GM06990 (cell line): ENCODE results near the gene ERC2.

Experiments
- DNase-seq: peaks from one replicate; pipeline ENCODE4 v3.0.0-alpha.2; 2011; ENCODE audit not compliant: insufficient read length; ENCODE audit errors: extremely low read depth
- H3K27me3 ChIP-seq: replicated peaks from 2 replicates; pipeline ENCODE4 v1.6.0; 2011; ENCODE audit warnings: low read length; ENCODE audit not compliant: control insufficient read depth, insufficient read depth
- H3K36me3 ChIP-seq: 2 replicates; pipeline ENCODE4 v1.5.1; 2011; ENCODE audit warnings: low read length; ENCODE audit not compliant: control insufficient read depth, insufficient read depth
- H3K4me3 ChIP-seq: replicated peaks from 2 replicates; pipeline ENCODE4 v1.5.1; 2011; ENCODE audit warnings: low read depth, mild to moderate bottlenecking, control low read depth, low read length
- TF ChIP-seq, protein P1 (sequence below): IDR thresholded peaks from 2 replicates; pipeline ENCODE4 v1.5.1; 2011; ENCODE audit warnings: low read length, control low read depth, mild to moderate bottlenecking, inconsistent platforms; ENCODE audit not compliant: insufficient read depth, poor library complexity, severe bottlenecking

ERC2 gene

DNA sequence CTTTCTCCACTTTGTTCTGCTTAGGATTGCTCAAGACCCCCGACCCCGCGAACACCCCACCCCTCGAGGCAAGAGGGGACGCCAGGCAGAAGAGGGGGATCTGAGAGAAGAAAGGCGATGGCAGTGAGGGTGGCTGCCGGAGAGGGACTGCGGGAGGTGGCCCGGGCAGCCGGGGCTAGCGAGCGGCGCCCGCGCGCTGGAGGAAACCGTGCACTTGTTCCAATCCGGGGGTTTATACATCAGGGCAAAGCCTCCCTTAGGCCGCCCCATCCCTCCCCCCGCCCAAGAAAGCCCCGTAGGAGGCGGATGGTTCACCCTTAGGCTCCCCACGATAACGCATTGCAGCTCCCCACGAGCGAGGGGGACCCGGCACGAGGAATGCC is 475 bp downstream of the ERC2 start:
- no peak overlapping the region for H3K4me3 ChIP-seq
- DNase-seq = no peak
- TF ChIP-seq, protein P1, sequence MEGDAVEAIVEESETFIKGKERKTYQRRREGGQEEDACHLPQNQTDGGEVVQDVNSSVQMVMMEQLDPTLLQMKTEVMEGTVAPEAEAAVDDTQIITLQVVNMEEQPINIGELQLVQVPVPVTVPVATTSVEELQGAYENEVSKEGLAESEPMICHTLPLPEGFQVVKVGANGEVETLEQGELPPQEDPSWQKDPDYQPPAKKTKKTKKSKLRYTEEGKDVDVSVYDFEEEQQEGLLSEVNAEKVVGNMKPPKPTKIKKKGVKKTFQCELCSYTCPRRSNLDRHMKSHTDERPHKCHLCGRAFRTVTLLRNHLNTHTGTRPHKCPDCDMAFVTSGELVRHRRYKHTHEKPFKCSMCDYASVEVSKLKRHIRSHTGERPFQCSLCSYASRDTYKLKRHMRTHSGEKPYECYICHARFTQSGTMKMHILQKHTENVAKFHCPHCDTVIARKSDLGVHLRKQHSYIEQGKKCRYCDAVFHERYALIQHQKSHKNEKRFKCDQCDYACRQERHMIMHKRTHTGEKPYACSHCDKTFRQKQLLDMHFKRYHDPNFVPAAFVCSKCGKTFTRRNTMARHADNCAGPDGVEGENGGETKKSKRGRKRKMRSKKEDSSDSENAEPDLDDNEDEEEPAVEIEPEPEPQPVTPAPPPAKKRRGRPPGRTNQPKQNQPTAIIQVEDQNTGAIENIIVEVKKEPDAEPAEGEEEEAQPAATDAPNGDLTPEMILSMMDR = no peak
- H3K27me3 ChIP-seq = peaks cover 2% of the 10 kb centered on the region
- H3K36me3 ChIP-seq = no peaks in the 10 kb centered on the region

DNA sequence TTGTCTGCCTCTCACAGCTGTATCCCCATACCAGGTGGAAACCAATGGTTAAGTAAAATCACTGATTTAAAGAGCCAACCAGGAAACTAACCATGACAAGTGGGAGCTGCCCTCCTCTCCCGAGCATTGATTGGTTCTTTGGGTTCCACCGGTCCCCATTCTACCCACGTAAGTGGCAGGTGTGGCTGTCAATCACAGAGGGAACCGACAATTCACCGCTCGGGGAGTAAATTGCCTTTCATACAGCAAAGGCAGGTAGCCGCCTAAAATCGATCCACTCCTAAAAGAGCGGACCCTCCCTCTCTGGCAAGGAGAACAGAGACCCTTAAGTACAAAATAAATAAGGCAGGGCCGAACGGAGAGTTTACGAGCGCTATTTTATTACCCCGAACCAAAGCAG is 1.2 kb downstream of the ERC2 start:
- TF ChIP-seq, protein P1 = no peak
- Histone ChIP-seq H3K36me3 (no peaks in the 10 kb centered on the region), H3K27me3 (peaks cover 2% of the 10 kb centered on the region), H3K4me3 (no peak overlapping the region; the same call in 1 of the 2 replicates)
- peak; percentile 25 for DNase-seq

DNA sequence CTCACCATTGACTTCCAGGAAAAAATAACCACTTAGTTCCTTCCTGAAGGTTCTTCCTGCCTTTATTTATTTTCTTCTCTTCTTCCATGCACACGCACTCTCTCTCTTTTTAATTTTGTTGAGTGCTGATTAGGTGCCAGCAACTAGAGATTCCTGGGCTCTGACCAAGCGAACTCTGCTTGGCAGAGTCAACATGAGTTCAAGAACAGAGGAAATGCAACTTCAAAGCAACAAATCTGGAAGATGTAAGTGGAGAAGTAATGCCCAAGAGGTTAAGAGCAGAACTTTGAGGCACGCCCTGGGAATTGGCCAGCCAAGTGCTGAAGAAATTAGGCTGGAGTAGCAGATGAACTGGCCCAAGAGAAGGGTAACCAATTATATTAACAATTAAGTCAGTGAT is 8.5 kb downstream of the ERC2 start:
- Histone ChIP-seq H3K27me3 (no peaks in the 10 kb centered on the region; the same call in 1 of the 2 replicates), H3K36me3 (no peaks in the 10 kb centered on the region), H3K4me3 (no peak overlapping the region)
- TF ChIP-seq, protein P1 = no peak
- no peak for DNase-seq

DNA sequence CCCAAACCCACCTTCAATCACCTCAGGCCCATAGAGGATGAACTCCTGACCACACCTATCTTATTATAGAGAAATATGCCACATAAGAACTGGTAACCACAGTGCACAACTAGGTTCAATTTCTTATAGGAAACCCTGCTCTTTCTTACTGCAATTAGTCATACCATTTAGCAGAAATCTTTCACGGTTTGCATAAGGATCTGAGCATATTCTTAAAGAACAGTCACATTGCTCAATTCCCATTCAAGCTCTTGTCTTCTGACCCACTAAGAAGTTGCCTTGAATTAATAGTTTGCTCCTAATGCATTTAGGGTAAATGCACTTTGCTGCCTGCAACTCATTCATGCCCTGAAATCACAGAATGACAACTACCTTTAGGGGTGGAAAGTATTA is 9.2 kb downstream of the ERC2 start:
- TF ChIP-seq, protein P1 = no peak
- Histone ChIP-seq H3K27me3 (no peaks in the 10 kb centered on the region; the same call in none of the 2 replicates), H3K36me3 (no peaks in the 10 kb centered on the region), H3K4me3 (no peak overlapping the region)
- no peak for DNase-seq

DNA sequence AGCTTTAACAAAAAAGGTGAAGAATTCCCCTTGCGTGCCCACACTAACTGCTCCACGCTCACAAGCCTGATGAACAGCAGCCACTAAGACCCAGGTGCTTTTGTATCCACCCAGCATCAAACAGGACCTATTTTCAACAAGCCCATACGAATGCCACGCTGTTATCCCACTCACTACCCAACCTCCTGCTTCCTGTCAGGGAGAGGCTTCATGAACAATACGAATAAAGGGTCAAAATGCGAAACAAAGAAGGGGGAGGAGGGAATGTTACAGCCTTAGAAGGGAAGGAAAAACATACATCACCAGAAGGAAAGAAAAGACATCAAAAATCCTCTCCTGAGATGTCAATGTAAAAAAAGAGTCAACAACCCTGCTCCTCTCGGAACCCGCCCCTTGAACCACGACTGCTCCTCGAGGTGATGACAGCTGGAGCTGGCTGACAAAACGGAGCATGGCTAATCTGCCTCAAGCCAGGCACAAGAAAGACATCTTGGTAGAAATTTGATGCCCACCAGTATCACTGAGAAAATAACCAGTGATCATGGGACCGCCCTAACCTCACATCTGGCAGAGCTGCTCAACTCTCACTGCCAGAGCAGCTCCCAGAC is 9.7 kb downstream of the ERC2 start:
- no peak for DNase-seq
- no peak overlapping the region for H3K4me3 ChIP-seq

DNA sequence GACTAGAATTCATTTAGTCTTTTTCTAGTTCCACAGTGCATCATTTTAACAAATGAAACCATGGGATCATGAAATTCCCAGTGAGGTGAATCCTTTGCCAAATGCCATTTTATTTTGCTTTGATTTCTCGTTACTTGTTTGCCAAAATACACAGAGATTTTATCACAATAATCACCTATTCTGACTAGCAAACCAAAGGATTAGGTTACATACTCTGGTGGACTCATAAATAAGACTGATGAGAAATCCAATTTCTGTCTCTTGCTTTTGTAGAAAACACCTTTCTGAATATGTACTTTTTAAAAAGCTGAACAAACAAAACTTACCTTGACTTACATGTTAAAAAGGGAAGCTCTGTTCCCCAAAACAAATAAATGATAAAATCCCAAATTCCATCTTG is 12.2 kb downstream of the ERC2 start:
- TF ChIP-seq, protein P1 = no peak
- no peaks in the 10 kb centered on the region; the same call in none of the 2 replicates for H3K27me3 ChIP-seq

More for the DNA sequence above, 9.7 kb downstream of the ERC2 start:
- TF ChIP-seq, protein P1 = no peak
- no peaks in the 10 kb centered on the region; the same call in none of the 2 replicates for H3K27me3 ChIP-seq
- no peaks in the 10 kb centered on the region for H3K36me3 ChIP-seq

More for the DNA sequence above, 12.2 kb downstream of the ERC2 start:
- no peak for DNase-seq
- Histone ChIP-seq H3K36me3 (no peaks in the 10 kb centered on the region), H3K4me3 (no peak overlapping the region)
